ENCODE results near the gene ASTN1. TPM values are rescaled to one million over a fixed set of nuclear protein-coding genes. Genes with fewer than 3 reads are reported as not detected.

Gene ASTN1
- total and polyA plus RNA-seq, 9 of the 15 experiments (the other 6 are each of a cell fraction or from before 2014, with no cell fraction given) = 0.05 to 0.22 (median 0.18) TPM

- Histone ChIP-seq H3K4me2 (ENCODE audit: insufficient read depth, low read length) (no peak overlapping the region), H3K4me1 (replicated peaks in 1 of 2; ENCODE audit: control insufficient read depth in 2 of 2, insufficient read depth in 2 of 2, low read length in 2 of 2) (peaks cover 0 to 5% of the 10 kb centered on the region in 2 experiments; a peak in 1 of 5 replicates), H3K36me3 (ENCODE audit: control insufficient read depth, insufficient read depth, low read length) (no peaks in the 10 kb centered on the region), H3K9me3 (replicated peaks; ENCODE audit: control insufficient read depth, insufficient read depth, low read depth, low read length) (no peaks in the 10 kb centered on the region), H2AFZ (ENCODE audit: low read depth, low read length) (no peak overlapping the region), H3K79me2 (ENCODE audit: control insufficient read depth, insufficient read depth, low read length) (no peaks in the 10 kb centered on the region), H3K4me3 (no peak overlapping the region), H4K20me1 (replicated peaks; ENCODE audit: control insufficient read depth, insufficient read depth, low read length) (no peaks in the 10 kb centered on the region), H3K27ac (ENCODE audit: extremely low read depth, low read depth, low read length) (no peak overlapping the region), H3K9ac (ENCODE audit: insufficient read depth in 1 of 2, low read depth in 2 of 2, low read length in 2 of 2) (no peak overlapping the region), H3K9me1 (ENCODE audit: control insufficient read depth, insufficient read depth, low read length) (no peaks in the 10 kb centered on the region), H3K27me3 (ENCODE audit: control insufficient read depth in 2 of 2, insufficient read depth in 2 of 2, low read length in 2 of 2) (0 out of 5 replicates have a peak, but pooled peaks cover 0 to 4% of the 10 kb centered on the region in 2 experiments)
- no peak for TF ChIP-seq ZNF668 (CRISPR knock-in tag; IDR thresholded peaks at IDR 0.05)
- TF ChIP-seq NONO (IDR thresholded peaks at IDR 0.05; ENCODE audit: low read depth in 2 of 2, low read length in 1 of 2) = no peak
- TF ChIP-seq FOXA1 (IDR thresholded peaks at IDR 0.05; ENCODE audit: borderline replicate concordance) = no peak
- ChIA-PET POLR2A (interaction anchor here (0.7 kb wide), 1 partner anchor 1337 kb away, joined by 3 read pairs; no protein-coding TSS in a partner anchor), CTCF (ENCODE audit: low intra/inter-chr PET ratio) (no interaction called here)
- FAIRE-seq = no peak
- intact Hi-C loops (cut with micrococcal nuclease) (no loop called here), in situ Hi-C loops (cut with MboI) (no loop called here)
- WGBS (ENCODE audit: insufficient coverage, low coverage, missing lambda C conversion rate) = 4% methylated on average over 9 of the region's 9 CpGs
- DNase-seq (ENCODE audit: extremely low read depth in 1 of 4, low spot score in 3 of 4) = no peak
- BruUV-seq (replicated peaks) = no TSS peak
- ATAC-seq = no peak
These were observed 542 bp upstream of the ASTN1 start for GRCh38 chr1:177165069-177165439.

- CTCF ChIA-PET (ENCODE audit: low intra/inter-chr PET ratio) = no interaction called here
- no peaks in the 10 kb centered on the region for H3K9me1 ChIP-seq (ENCODE audit: control insufficient read depth, insufficient read depth, low read length)
- H3K4me1 ChIP-seq (replicated peaks in 1 of 2; ENCODE audit: control insufficient read depth in 2 of 2, insufficient read depth in 2 of 2, low read length in 2 of 2) = peaks cover 0 to 5% of the 10 kb centered on the region in 2 experiments; a peak in 1 of 5 replicates
- BruUV-seq (replicated peaks) = no TSS peak
- no peaks in the 10 kb centered on the region for H3K36me3 ChIP-seq (ENCODE audit: control insufficient read depth, insufficient read depth, low read length)
- H3K79me2 ChIP-seq (ENCODE audit: control insufficient read depth, insufficient read depth, low read length) = no peaks in the 10 kb centered on the region
- H3K4me2 ChIP-seq (ENCODE audit: insufficient read depth, low read length) = no peak overlapping the region
- no peak overlapping the region for H3K27ac ChIP-seq (ENCODE audit: extremely low read depth, low read depth, low read length)
- in situ Hi-C loops (cut with MboI) (no loop called here), intact Hi-C loops (cut with micrococcal nuclease) (no loop called here)
- no peak overlapping the region for H3K9ac ChIP-seq (ENCODE audit: insufficient read depth in 1 of 2, low read depth in 2 of 2, low read length in 2 of 2)
- H3K27me3 ChIP-seq (ENCODE audit: control insufficient read depth in 2 of 2, insufficient read depth in 2 of 2, low read length in 2 of 2) = 0 out of 5 replicates have a peak, but pooled peaks cover 0 to 4% of the 10 kb centered on the region in 2 experiments
- H2AFZ ChIP-seq (ENCODE audit: low read depth, low read length) = no peak overlapping the region
- DNase-seq (ENCODE audit: extremely low read depth in 1 of 4, low spot score in 3 of 4) = no peak
- POLR2A ChIA-PET = interaction anchor here (0.6 to 0.7 kb wide), 3 partner anchors 8 to 113 kb away, joined by 3 to 4 read pairs (median 3); no protein-coding TSS in a partner anchor
- H3K4me3 ChIP-seq = no peak overlapping the region
- no peaks in the 10 kb centered on the region for H4K20me1 ChIP-seq (replicated peaks; ENCODE audit: control insufficient read depth, insufficient read depth, low read length)
- ATAC-seq = no peak
- 0% methylated on average over 9 of the region's 15 CpGs for WGBS (ENCODE audit: insufficient coverage, low coverage, missing lambda C conversion rate)
- no peak for FAIRE-seq
- H3K9me3 ChIP-seq (replicated peaks; ENCODE audit: control insufficient read depth, insufficient read depth, low read depth, low read length) = no peaks in the 10 kb centered on the region
- no peak for TF ChIP-seq AFF4 (CRISPR knock-in tag; IDR thresholded peaks at IDR 0.05)
- TF ChIP-seq ZNF408 (CRISPR knock-in tag; IDR thresholded peaks at IDR 0.05; ENCODE audit: low read depth) = no peak
- TF ChIP-seq TRIM24 (IDR thresholded peaks at IDR 0.05) = no peak
- TF ChIP-seq FUS (optimal IDR thresholded peaks at IDR 0.05; ENCODE audit: low read depth, low read length) = no peak
- TF ChIP-seq MXD1 (CRISPR knock-in tag; IDR thresholded peaks at IDR 0.05; ENCODE audit: borderline replicate concordance, poor library complexity, severe bottlenecking) = no peak
- TF ChIP-seq ZNF780A (CRISPR knock-in tag; IDR thresholded peaks at IDR 0.05) = no peak
- no peak for TF ChIP-seq ZBTB26 (CRISPR knock-in tag; IDR thresholded peaks at IDR 0.05)
These were observed 600 bp downstream of the ASTN1 start for GRCh38 chr1:177163844-177164379.

Measured in K562 (cell line).